Neural cell (in vitro differentiated cells): ENCODE data around the gene MED16. TPM values are rescaled to one million over a fixed set of nuclear protein-coding genes. Genes with fewer than 3 reads are reported as not detected.

Experiments
- H2AFZ ChIP-seq: fragments of 200-600, 300-800 bp; sonication (generic), shearing (Covaris generic); 2 replicates; pipeline ENCODE4 v1.6.0; 2014; ENCODE audit warnings: low read depth, mild to moderate bottlenecking, antibody characterized with exemption, low read length, moderate library complexity
- H3F3A ChIP-seq: fragments of 200-600 bp; shearing (Covaris generic); 2 replicates; pipeline ENCODE4 v1.6.1; 2016; ENCODE audit warnings: mild to moderate bottlenecking, moderate library complexity, mixed read lengths, antibody characterized with exemption, low read length; ENCODE audit not compliant: insufficient read depth, poor library complexity, severe bottlenecking
- H3K27ac ChIP-seq: fragments of 200-600, 300-800 bp; sonication (generic), shearing (Covaris generic); 2 replicates; pipeline ENCODE4 v1.5.1; 2014; ENCODE audit warnings: mild to moderate bottlenecking, low read length, moderate library complexity
- H3K27me3 ChIP-seq: fragments of 300-800, 200-600 bp; sonication (generic), shearing (Covaris generic); 2 replicates; pipeline ENCODE4 v1.6.0; 2014; ENCODE audit warnings: mild to moderate bottlenecking, low read depth, low read length, moderate library complexity; ENCODE audit not compliant: insufficient read depth
- H3K36me3 ChIP-seq: fragments of 300-800, 200-600 bp; sonication (generic), shearing (Covaris generic); 2 replicates; pipeline ENCODE4 v1.5.1; 2014; ENCODE audit warnings: mild to moderate bottlenecking, antibody characterized with exemption, low read length, moderate library complexity; ENCODE audit not compliant: insufficient read depth
- H3K4me2 ChIP-seq: fragments of 300-800, 200-600 bp; sonication (generic), shearing (Covaris generic); 2 replicates; pipeline ENCODE4 v1.6.0; 2014; ENCODE audit warnings: mild to moderate bottlenecking, low read length
- H3K4me3 ChIP-seq: fragments of 300-800, 200-600 bp; sonication (generic), shearing (Covaris generic); 2 replicates; pipeline ENCODE4 v1.5.1; 2014; ENCODE audit warnings: mild to moderate bottlenecking, low read length, moderate library complexity
- H3K79me2 ChIP-seq: fragments of 200-600 bp; shearing (Covaris generic); replicated peaks from 2 replicates; pipeline ENCODE4 v1.6.0; 2014; ENCODE audit warnings: mild to moderate bottlenecking, low read length, moderate library complexity; ENCODE audit not compliant: insufficient read depth
- H3K9ac ChIP-seq: fragments of 300-800, 200-600 bp; sonication (generic), shearing (Covaris generic); 2 replicates; pipeline ENCODE4 v1.6.1; 2016; ENCODE audit warnings: mild to moderate bottlenecking, low read length, mixed read lengths
- H3K9me2 ChIP-seq: fragments of 200-600 bp; shearing (Covaris generic); 2 replicates; pipeline ENCODE4 v1.6.1; 2016; ENCODE audit warnings: mild to moderate bottlenecking, low read length, mixed read lengths; ENCODE audit not compliant: insufficient read depth
- H3K9me3 ChIP-seq: fragments of 200-600, 300-800 bp; sonication (generic), shearing (Covaris generic); 2 replicates; pipeline ENCODE4 v1.6.1; 2016; ENCODE audit warnings: mild to moderate bottlenecking, mixed run types, low read length, moderate library complexity, mixed read lengths
- H4K20me1 ChIP-seq: fragments of 200-600 bp; shearing (Covaris generic); 2 replicates; pipeline ENCODE4 v1.6.1; 2016; ENCODE audit warnings: mild to moderate bottlenecking, mixed run types; ENCODE audit not compliant: insufficient read depth
- EP300 ChIP-seq: fragments of 450-650 bp; conservative IDR thresholded peaks from 2 replicates; pipeline ENCODE4 v1.6.1; 2014; ENCODE audit warnings: antibody characterized with exemption, mild to moderate bottlenecking, moderate library complexity; ENCODE audit not compliant: poor library complexity, severe bottlenecking
- EZH2 ChIP-seq: fragments of 200-600, 300-800 bp; shearing (Covaris generic), sonication (generic); IDR thresholded peaks from 2 replicates; pipeline ENCODE4 v1.6.1; 2014; ENCODE audit warnings: antibody characterized with exemption, low read length, borderline replicate concordance, mild to moderate bottlenecking; ENCODE audit not compliant: insufficient read depth, poor library complexity, severe bottlenecking
- MXI1 ChIP-seq: fragments of 450-650 bp; conservative IDR thresholded peaks from 2 replicates; pipeline ENCODE4 v1.6.1; 2014; ENCODE audit warnings: antibody characterized with exemption, mild to moderate bottlenecking; ENCODE audit not compliant: poor library complexity, severe bottlenecking
- POLR2AphosphoS5 ChIP-seq: IDR thresholded peaks from 2 replicates; pipeline ENCODE4 v1.6.1; 2012
- RAD21 ChIP-seq: fragments of 450-650 bp; conservative IDR thresholded peaks from 2 replicates; pipeline ENCODE4 v1.6.1; 2014; ENCODE audit warnings: antibody characterized with exemption, mild to moderate bottlenecking, moderate library complexity
- REST ChIP-seq: IDR thresholded peaks from 2 replicates; pipeline ENCODE4 v1.6.1; 2012; ENCODE audit warnings: borderline replicate concordance
- SMC3 ChIP-seq: fragments of 450-650 bp; conservative IDR thresholded peaks from 2 replicates; pipeline ENCODE4 v1.6.1; 2014; ENCODE audit warnings: antibody characterized with exemption, mild to moderate bottlenecking, moderate library complexity; ENCODE audit not compliant: poor library complexity
- TAF1 ChIP-seq: IDR thresholded peaks from 2 replicates; pipeline ENCODE4 v1.6.1; 2012; ENCODE audit warnings: low read depth
- polyA plus RNA-seq: library from polyadenylated mRNA; depleted of rRNA; stranded (reverse); fragments of >200 nt; gene quantifications from 2 replicates; pipeline ENCODE4 v1.2.3, GENCODE V29; 2014
- TF ChIP-seq, protein P1 (sequence below): fragments of 450-650 bp; IDR thresholded peaks from 2 replicates; pipeline ENCODE4 v1.5.1; 2014; ENCODE audit warnings: antibody characterized with exemption, mild to moderate bottlenecking, moderate library complexity; ENCODE audit not compliant: poor library complexity, severe bottlenecking

MED16 gene
- polyA plus RNA-seq, 1 donor from 2014 or later: 13.3 TPM

DNA sequence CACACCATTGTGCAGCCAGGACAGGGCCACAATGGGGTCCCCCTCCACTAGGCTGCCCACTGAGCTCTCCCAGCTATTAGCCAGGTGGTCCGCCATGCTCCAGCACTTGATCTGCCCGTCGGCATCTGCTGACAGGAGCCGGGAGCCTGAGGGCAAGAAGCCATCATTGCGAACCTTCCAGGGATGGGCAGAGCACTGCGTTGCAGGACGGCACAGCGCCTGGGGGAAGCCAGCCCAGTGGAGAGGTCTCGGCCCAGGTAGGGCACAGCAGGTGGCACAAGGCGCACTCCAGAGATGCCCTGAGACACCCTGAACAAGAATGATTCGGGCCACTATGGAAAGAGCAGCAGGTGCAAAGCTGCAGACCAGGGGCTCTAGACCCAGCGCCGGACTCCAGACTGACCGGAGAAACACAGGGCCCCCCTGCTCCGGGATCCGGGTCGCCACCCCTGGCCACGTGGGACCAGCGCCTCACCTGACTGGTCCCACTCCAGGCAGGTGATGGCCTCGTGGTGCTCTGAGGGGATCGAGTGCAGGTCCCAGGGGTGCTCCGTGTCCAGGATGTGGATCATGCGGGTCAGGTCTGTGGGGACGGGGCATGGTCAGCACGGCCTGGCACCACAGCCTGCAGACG is 3.2 kb downstream of the MED16 start:
- H2AFZ ChIP-seq: no peak overlapping the region
- no peaks in the 10 kb centered on the region for H3K36me3 ChIP-seq
- no peaks in the 10 kb centered on the region for H3K27me3 ChIP-seq
- no peaks in the 10 kb centered on the region for H3K9me2 ChIP-seq
- H3K27ac ChIP-seq: no peak overlapping the region
- H3K9ac ChIP-seq: no peak overlapping the region
- no peaks in the 10 kb centered on the region for H3K9me3 ChIP-seq
- no peaks in the 10 kb centered on the region for H4K20me1 ChIP-seq
- H3F3A ChIP-seq: no peaks in the 10 kb centered on the region
- H3K79me2 ChIP-seq: peaks cover 6% of the 10 kb centered on the region
- TF ChIP-seq TAF1: no peak
- TF ChIP-seq RAD21: no peak
- no peak for TF ChIP-seq EP300
- no peak for TF ChIP-seq MXI1
- no peak for TF ChIP-seq REST
- no peak for TF ChIP-seq POLR2AphosphoS5
- TF ChIP-seq, protein P1, sequence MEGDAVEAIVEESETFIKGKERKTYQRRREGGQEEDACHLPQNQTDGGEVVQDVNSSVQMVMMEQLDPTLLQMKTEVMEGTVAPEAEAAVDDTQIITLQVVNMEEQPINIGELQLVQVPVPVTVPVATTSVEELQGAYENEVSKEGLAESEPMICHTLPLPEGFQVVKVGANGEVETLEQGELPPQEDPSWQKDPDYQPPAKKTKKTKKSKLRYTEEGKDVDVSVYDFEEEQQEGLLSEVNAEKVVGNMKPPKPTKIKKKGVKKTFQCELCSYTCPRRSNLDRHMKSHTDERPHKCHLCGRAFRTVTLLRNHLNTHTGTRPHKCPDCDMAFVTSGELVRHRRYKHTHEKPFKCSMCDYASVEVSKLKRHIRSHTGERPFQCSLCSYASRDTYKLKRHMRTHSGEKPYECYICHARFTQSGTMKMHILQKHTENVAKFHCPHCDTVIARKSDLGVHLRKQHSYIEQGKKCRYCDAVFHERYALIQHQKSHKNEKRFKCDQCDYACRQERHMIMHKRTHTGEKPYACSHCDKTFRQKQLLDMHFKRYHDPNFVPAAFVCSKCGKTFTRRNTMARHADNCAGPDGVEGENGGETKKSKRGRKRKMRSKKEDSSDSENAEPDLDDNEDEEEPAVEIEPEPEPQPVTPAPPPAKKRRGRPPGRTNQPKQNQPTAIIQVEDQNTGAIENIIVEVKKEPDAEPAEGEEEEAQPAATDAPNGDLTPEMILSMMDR: no peak
- no peak for TF ChIP-seq SMC3
- TF ChIP-seq EZH2: no peak
- H3K4me2 ChIP-seq: no peak overlapping the region
- H3K4me3 ChIP-seq: no peak overlapping the region

GRCh38 chr19:888581-889385 is 4.2 kb downstream of the MED16 start:
- Histone ChIP-seq H3K27me3 (no peaks in the 10 kb centered on the region), H3K4me2 (no peak overlapping the region), H3K27ac (no peak overlapping the region), H2AFZ (no peak overlapping the region), H3F3A (no peaks in the 10 kb centered on the region), H3K36me3 (no peaks in the 10 kb centered on the region), H3K9me3 (no peaks in the 10 kb centered on the region), H4K20me1 (no peaks in the 10 kb centered on the region), H3K9me2 (no peaks in the 10 kb centered on the region), H3K4me3 (no peak overlapping the region), H3K79me2 (peaks cover 6% of the 10 kb centered on the region), H3K9ac (no peak overlapping the region)
- TF ChIP-seq REST (no peak), SMC3 (no peak), EP300 (no peak), TAF1 (no peak), MXI1 (no peak), EZH2 (no peak), RAD21 (no peak), POLR2AphosphoS5 (no peak)
- TF ChIP-seq, protein P1: no peak
